Measurements from ENCODE around the gene SLAIN1.

DNA sequence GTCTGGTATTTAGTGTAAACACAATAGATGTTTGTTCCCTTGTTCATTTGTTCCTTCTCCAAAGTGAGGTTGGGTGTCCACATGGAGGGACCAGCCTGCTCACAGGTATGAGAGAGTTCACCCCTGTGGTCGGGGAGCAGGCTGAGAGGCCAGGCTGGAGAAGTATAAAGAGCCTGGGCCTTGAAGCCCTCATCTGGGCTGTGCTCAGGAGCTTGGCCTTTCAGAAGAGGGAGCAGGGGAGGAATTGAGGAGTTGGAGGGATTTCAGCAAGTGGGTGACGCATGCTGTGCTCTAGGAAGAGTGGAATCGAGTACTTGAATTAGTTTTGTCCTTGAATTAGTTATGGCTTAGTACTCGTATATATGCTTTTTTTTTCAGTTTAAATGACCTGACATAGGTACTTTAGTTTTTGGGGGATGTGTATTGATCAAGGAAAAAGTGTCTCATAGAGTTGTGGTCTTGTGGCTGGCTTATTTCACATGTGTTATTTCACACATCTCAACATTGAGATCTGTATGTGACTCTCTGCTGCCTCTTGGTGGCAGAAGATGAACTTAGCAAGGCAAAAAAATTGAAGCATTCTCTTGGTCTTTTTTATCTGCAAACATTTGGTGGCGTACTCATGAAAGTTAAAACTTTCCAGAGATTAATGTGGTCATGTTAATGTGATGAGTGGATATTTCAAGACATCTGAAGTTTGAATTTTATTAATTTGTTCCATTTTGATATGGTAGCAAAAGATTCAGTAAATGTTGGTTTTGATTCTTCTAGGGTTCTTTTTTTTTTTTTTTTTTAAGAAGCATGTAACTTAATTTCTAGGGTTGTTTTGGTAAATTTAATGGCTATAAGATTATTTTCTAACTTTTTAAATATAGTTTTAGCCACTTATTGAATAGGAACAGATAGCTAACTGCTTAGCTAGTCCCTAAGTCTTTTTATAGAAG lies 54.3 kb downstream of the SLAIN1 start:
- TF ChIP-seq, protein P1, sequence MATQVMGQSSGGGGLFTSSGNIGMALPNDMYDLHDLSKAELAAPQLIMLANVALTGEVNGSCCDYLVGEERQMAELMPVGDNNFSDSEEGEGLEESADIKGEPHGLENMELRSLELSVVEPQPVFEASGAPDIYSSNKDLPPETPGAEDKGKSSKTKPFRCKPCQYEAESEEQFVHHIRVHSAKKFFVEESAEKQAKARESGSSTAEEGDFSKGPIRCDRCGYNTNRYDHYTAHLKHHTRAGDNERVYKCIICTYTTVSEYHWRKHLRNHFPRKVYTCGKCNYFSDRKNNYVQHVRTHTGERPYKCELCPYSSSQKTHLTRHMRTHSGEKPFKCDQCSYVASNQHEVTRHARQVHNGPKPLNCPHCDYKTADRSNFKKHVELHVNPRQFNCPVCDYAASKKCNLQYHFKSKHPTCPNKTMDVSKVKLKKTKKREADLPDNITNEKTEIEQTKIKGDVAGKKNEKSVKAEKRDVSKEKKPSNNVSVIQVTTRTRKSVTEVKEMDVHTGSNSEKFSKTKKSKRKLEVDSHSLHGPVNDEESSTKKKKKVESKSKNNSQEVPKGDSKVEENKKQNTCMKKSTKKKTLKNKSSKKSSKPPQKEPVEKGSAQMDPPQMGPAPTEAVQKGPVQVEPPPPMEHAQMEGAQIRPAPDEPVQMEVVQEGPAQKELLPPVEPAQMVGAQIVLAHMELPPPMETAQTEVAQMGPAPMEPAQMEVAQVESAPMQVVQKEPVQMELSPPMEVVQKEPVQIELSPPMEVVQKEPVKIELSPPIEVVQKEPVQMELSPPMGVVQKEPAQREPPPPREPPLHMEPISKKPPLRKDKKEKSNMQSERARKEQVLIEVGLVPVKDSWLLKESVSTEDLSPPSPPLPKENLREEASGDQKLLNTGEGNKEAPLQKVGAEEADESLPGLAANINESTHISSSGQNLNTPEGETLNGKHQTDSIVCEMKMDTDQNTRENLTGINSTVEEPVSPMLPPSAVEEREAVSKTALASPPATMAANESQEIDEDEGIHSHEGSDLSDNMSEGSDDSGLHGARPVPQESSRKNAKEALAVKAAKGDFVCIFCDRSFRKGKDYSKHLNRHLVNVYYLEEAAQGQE (IDR thresholded peaks at IDR 0.05; ENCODE audit: insufficient read depth in 1 of 2, low read depth in 2 of 2, low read length in 2 of 2) = no peak
- TF ChIP-seq POLR2AphosphoS5 (IDR thresholded peaks at IDR 0.05; ENCODE audit: low read depth, low read length) (no peak), SIN3A (IDR thresholded peaks at IDR 0.05; ENCODE audit: borderline replicate concordance, insufficient read depth, low read length) (no peak), TAF1 (IDR thresholded peaks at IDR 0.05; ENCODE audit: borderline replicate concordance, insufficient read depth, low read length) (no peak)

Measured in PFSK-1 (cell line).